Heart left ventricle (tissue), 16 donors: Measurements from ENCODE around the gene ADAM22. TPM values are rescaled to one million over a fixed set of nuclear protein-coding genes. Genes with fewer than 3 reads are reported as not detected.
A peak's percentile ranks its signal among the peaks of the same experiment; 100 is the strongest.

Experiments used
- ATAC-seq, 4 donors: fragments of 200-7000 bp; cut with Tn5 transposase; one replicate each; pipeline ENCODE4 v1.9.1; 2020 to 2022; ENCODE audit warnings: moderate library complexity in 4 of 4, mild to moderate bottlenecking in 3 of 4, moderate number of reproducible peaks in 1 of 4
- DNase-seq, 5 donors: peaks; one replicate each; pipeline ENCODE4 v3.0.0-alpha.2; 2020
- H3K27ac ChIP-seq, 12 donors: fragments of 200-600 bp; sonication (generic) in 4 of 12; one replicate each; pipeline versions ENCODE4 v1.5.0 to v1.8.0; 2016 to 2022; ENCODE audit warnings: mild to moderate bottlenecking in 2 of 12
- H3K27me3 ChIP-seq, 9 donors: fragments of 200-600 bp; sonication (generic) in 2 of 9; one replicate each; pipeline versions ENCODE4 v1.5.1 to v1.8.0; 2016 to 2022; ENCODE audit warnings: mild to moderate bottlenecking in 3 of 9
- H3K36me3 ChIP-seq, 9 donors: fragments of 200-600 bp; sonication (generic) in 2 of 9; one replicate each; pipeline versions ENCODE4 v1.5.0 to v1.8.0; 2018 to 2022; ENCODE audit warnings: mild to moderate bottlenecking in 2 of 9
- H3K4me1 ChIP-seq, 12 donors: fragments of 200-600 bp; sonication (generic) in 4 of 12; one replicate each; pipeline versions ENCODE4 v1.5.0 to v1.8.0; 2016 to 2022; ENCODE audit warnings: mild to moderate bottlenecking in 3 of 12
- H3K4me3 ChIP-seq, 12 donors: fragments of 200-600 bp; sonication (generic) in 4 of 12; one replicate each; pipeline versions ENCODE4 v1.5.0 to v1.8.0; 2017 to 2022; ENCODE audit warnings: mild to moderate bottlenecking in 9 of 12, moderate library complexity in 4 of 12
- H3K9me3 ChIP-seq, 12 donors: fragments of 200-600 bp; sonication (generic) in 4 of 12; one replicate each; pipeline versions ENCODE4 v1.5.0 to v1.8.0; 2016 to 2022; ENCODE audit warnings: mild to moderate bottlenecking in 1 of 12
- CTCF ChIP-seq, 12 donors: fragments of 200-600 bp; sonication (generic) in 4 of 12; IDR thresholded peaks; one replicate each; pipeline versions ENCODE4 v1.5.0 to v1.8.0; 2018 to 2022; ENCODE audit warnings: antibody characterized with exemption in 12 of 12, mild to moderate bottlenecking in 5 of 12
- POLR2A ChIP-seq, 2 donors: fragments of 450-650 bp; IDR thresholded peaks; one replicate each; pipeline ENCODE4 v1.6.1; 2017; ENCODE audit warnings: antibody characterized with exemption in 2 of 2, mild to moderate bottlenecking in 2 of 2, moderate library complexity in 2 of 2
- WGBS, 4 donors: extraction: QIAGEN DNeasy Blood & Tissue Kit in 2 of 4; methylation state at CpG; one replicate each; pipeline versions ENCODE4 v1.1.5 to v1.1.7; 2013 to 2018; 5-methylcytosine and 5-hydroxymethylcytosine counted together
- intact Hi-C, 10 donors: fragments of 100-400 bp; cut with DNase I; formaldehyde crosslinking; loops; one replicate each; pipeline versions ENCODE4 v1.11.1 to v1.14.2; 2022
- polyA plus RNA-seq, 2 donors: library from polyadenylated mRNA; stranded (reverse); fragments of 200-250 nt; gene quantifications; one replicate each; pipeline ENCODE4 v1.2.3, GENCODE V29; 2013
- total RNA-seq, 9 donors: library from RNA; depleted of rRNA in 2 of 9; stranded (reverse); fragments of >200 nt in 2 of 9; fragmentation: NEBNext Ultra II Directional in 3 of 9; extraction: Animal tissue kit (Norgen Biotek cat#: 25700) in 3 of 9; gene quantifications; one replicate each; pipeline versions ENCODE4 v1.1.0 to v1.2.4, GENCODE V29; 2016 to 2023
- donor health status: ischemic (EF 13 %, LVEDD 7.1; RV severe dilation, severe dysfunction).
- donor health status: healthy with polysubstance abuse.
- donor health status: DM: no; HTN: yes; CAD: no.
- donor health status: DM: no; HTN: no; CAD: no.
- donor health status: ischemic (EF 25% LVEDD 6.9; RV normal size, moderate dysfunction).
- donor health status: ischemic (EF 25% LVEDD 5.7; RV mildly dilated, moderate dysfunction).
- donor health status: healthy.
- donor health status: DM: yes; HTN: yes; CAD: no.
- donor health status: ischemic (EF 35%, LVEDD 5.7; RV mildly dilated, moderate dysfunction).
- donor health status: nonischemic (EF 11% LVEDD 7.7; RV severe dilation, severe dysfunction).
- donor health status: DM: yes; HTN: yes; CAD: no.
- donor health status: PGD.
- donor health status: ischemic (EF 29% LVEDD 5.4; RV normal size, mild dysfunction).
- donor health status: nonischemic (EF 23%, LVEDD 6.1; RV moderate dilation, normal function).

Gene ADAM22
- total and polyA plus RNA-seq, 11 donors: 0.27 to 3.4 (median 1.1) TPM

GRCh38 chr7:88062238-88062637 lies 128.2 kb downstream of the ADAM22 start:
- H3K27me3 ChIP-seq: no peaks in the 10 kb centered on the region
- TF ChIP-seq POLR2A (IDR thresholded peaks at IDR 0.05) (no peak), CTCF (IDR thresholded peaks at IDR 0.05) (no peak)
- no peak overlapping the region for H3K4me3 ChIP-seq
- intact Hi-C loops: loop anchor here in 1 of 10 donors (10.0 kb wide), 1 partner anchor 47 kb away; no protein-coding TSS in a partner anchor
- H3K27ac ChIP-seq: no peak overlapping the region
- no peak for DNase-seq
- no peaks in the 10 kb centered on the region for H3K9me3 ChIP-seq
- no peaks in the 10 kb centered on the region for H3K36me3 ChIP-seq
- H3K4me1 ChIP-seq: peaks cover 0 to 1% (median 0%) of the 10 kb centered on the region in 12 donors
- ATAC-seq: no peak

- 92 to 97% (median 96%) methylated on average over 1 of the region's 1 CpG for WGBS, 4 donors
- Histone ChIP-seq H3K27ac (no peak overlapping the region), H3K4me1 (no peaks in the 10 kb centered on the region), H3K27me3 (no peaks in the 10 kb centered on the region), H3K9me3 (peaks cover 0 to 8% (median 0%) of the 10 kb centered on the region in 12 donors), H3K4me3 (no peak overlapping the region), H3K36me3 (no peaks in the 10 kb centered on the region)
- intact Hi-C loops: loop anchor here in 1 of 10 donors (10.0 kb wide), 1 partner anchor 54 kb away; no protein-coding TSS in a partner anchor
- ATAC-seq (no peak), DNase-seq (no peak)
- TF ChIP-seq CTCF (IDR thresholded peaks at IDR 0.05): no peak
- no peak for TF ChIP-seq POLR2A (IDR thresholded peaks at IDR 0.05)
Measured at GRCh38 chr7:88069093-88069492, 135.0 kb downstream of the ADAM22 start.

GRCh38 chr7:88071994-88072714 lies 138.1 kb downstream of the ADAM22 start:
- no peaks in the 10 kb centered on the region for H3K36me3 ChIP-seq
- no peaks in the 10 kb centered on the region for H3K27me3 ChIP-seq
- peak overlapping the region in 1 of 12 donors; percentile 28 for H3K4me3 ChIP-seq
- peaks cover 0 to 8% (median 0%) of the 10 kb centered on the region in 12 donors for H3K9me3 ChIP-seq
- intact Hi-C loops: no loop called here
- DNase-seq: no peak
- no peak for ATAC-seq
- 58 to 69% (median 64%) methylated on average over 3 of the region's 3 CpGs for WGBS, 4 donors
- TF ChIP-seq POLR2A (IDR thresholded peaks at IDR 0.05) (no peak), CTCF (IDR thresholded peaks at IDR 0.05) (no peak)
- no peak overlapping the region for H3K27ac ChIP-seq
- no peaks in the 10 kb centered on the region for H3K4me1 ChIP-seq

GRCh38 chr7:88072715-88073055 lies 138.6 kb downstream of the ADAM22 start:
- no peak for TF ChIP-seq POLR2A (IDR thresholded peaks at IDR 0.05)
- no peak for TF ChIP-seq CTCF (IDR thresholded peaks at IDR 0.05)
- intact Hi-C loops: no loop called here
- H3K4me3 ChIP-seq: peak overlapping the region in 1 of 12 donors; percentile 28
- WGBS, 4 donors: 63 to 85% (median 77%) methylated on average over 1 of the region's 1 CpG
- H3K27ac ChIP-seq: no peak overlapping the region
- ATAC-seq: no peak
- no peaks in the 10 kb centered on the region for H3K36me3 ChIP-seq
- DNase-seq: no peak
- H3K9me3 ChIP-seq: peaks cover 0 to 8% (median 0%) of the 10 kb centered on the region in 12 donors
- H3K4me1 ChIP-seq: no peaks in the 10 kb centered on the region
- H3K27me3 ChIP-seq: no peaks in the 10 kb centered on the region
